ENCODE measurements around the gene CACNA2D3.

GRCh38 chr3:54182242-54182641 is 59.9 kb downstream of the CACNA2D3 start:
- no peak for TF ChIP-seq POLR2A (IDR thresholded peaks at IDR 0.05; ENCODE audit: low read depth, low read length)
- no peak for TF ChIP-seq POLR2AphosphoS5 (IDR thresholded peaks at IDR 0.05; ENCODE audit: low read depth, low read length)

All from GM12891 (cell line).